ENCODE data around the gene DTX3. TPM values are rescaled to one million over a fixed set of nuclear protein-coding genes. Genes with fewer than 3 reads are reported as not detected.
"Not testable (repeated sequence)": the region's sequence is repeated elsewhere in the genome, so short reads cannot be mapped to it uniquely, and the experiment has no call there.

Gene DTX3
- total RNA-seq, result 10 to 100 TPM; 19.3 to 21.8 TPM

GRCh38 chr12:57604454-57604991, at the start of gene DTX3:
TSS of gene DTX3 (plus strand) at chr12:57604824. CDS start at chr12:57606518, 1,694 bp downstream.
- H3K27me3 Mint-ChIP-seq, result no peaks in the 10 kb centered on the region
- peak within 1 kb of the TSS; percentile 70 for H3K27ac Mint-ChIP-seq
- peaks cover 34% of the 10 kb centered on the region for H3K36me3 Mint-ChIP-seq (ENCODE audit: low read depth)
- H3K4me3 Mint-ChIP-seq, result peak within 1 kb of the TSS; percentile 77
- CTCF ChIA-PET, result interaction anchor here (1.6 to 1.8 kb wide), 2 partner anchors 21 to 23 kb away, joined by 5 to 6 read pairs; no protein-coding TSS in a partner anchor
- peak; percentile 54 for DNase-seq
- POLR2A ChIA-PET, result interaction anchor here (2.2 kb wide), 1 partner anchor 12 kb away, joined by 17 read pairs; the partner anchor contains the start of gene PIP4K2C
- no peaks in the 10 kb centered on the region for H3K9me3 Mint-ChIP-seq
- peaks cover 18% of the 10 kb centered on the region for H3K4me1 Mint-ChIP-seq

GRCh38 chr12:57554897-57555296, 49.7 kb upstream of the DTX3 start:
- H3K4me1 Mint-ChIP-seq, result peaks cover 14% of the 10 kb centered on the region
- H3K36me3 Mint-ChIP-seq (ENCODE audit: low read depth), result no peaks in the 10 kb centered on the region
- no peak for DNase-seq
- H3K27me3 Mint-ChIP-seq, result peaks cover 6% of the 10 kb centered on the region
- ChIA-PET POLR2A (no interaction called here), CTCF (interaction anchor here (0.7 kb wide), 1 partner anchor 278 kb away, joined by 3 read pairs; no protein-coding TSS in a partner anchor)
- no peak overlapping the region for H3K4me3 Mint-ChIP-seq
- no peak overlapping the region for H3K27ac Mint-ChIP-seq
- H3K9me3 Mint-ChIP-seq, result no peaks in the 10 kb centered on the region

GRCh38 chr12:57558864-57559263, 45.8 kb upstream of the DTX3 start:
- CTCF ChIA-PET, result interaction anchor here (1.1 kb wide), 1 partner anchor 25 kb away, joined by 5 read pairs; no protein-coding TSS in a partner anchor

GRCh38 chr12:57560516-57560915, 44.1 kb upstream of the DTX3 start:
- Mint-ChIP-seq H3K36me3 (ENCODE audit: low read depth) (no peaks in the 10 kb centered on the region), H3K9me3 (no peaks in the 10 kb centered on the region), H3K4me1 (peaks cover 2% of the 10 kb centered on the region), H3K4me3 (no peak overlapping the region), H3K27ac (no peak overlapping the region), H3K27me3 (peaks cover 10% of the 10 kb centered on the region)
- ChIA-PET POLR2A (no interaction called here), CTCF (no interaction called here)
- no peak for DNase-seq

More at GRCh38 chr12:57558864-57559263, 45.8 kb upstream of the DTX3 start:
- Mint-ChIP-seq H3K27ac (no peak overlapping the region), H3K4me1 (peaks cover 2% of the 10 kb centered on the region), H3K4me3 (no peak overlapping the region), H3K27me3 (peaks cover 10% of the 10 kb centered on the region), H3K36me3 (ENCODE audit: low read depth) (no peaks in the 10 kb centered on the region), H3K9me3 (no peaks in the 10 kb centered on the region)
- no peak for DNase-seq
- POLR2A ChIA-PET, result interaction anchor here (0.6 to 1.1 kb wide), 2 partner anchors 12 to 22 kb away, joined by 3 read pairs; partner anchors contain the start of gene DCTN2

- POLR2A ChIA-PET; H3K36me3 Mint-ChIP-seq (ENCODE audit: low read depth); H3K4me1 Mint-ChIP-seq; H3K9me3 Mint-ChIP-seq; DNase-seq; H3K4me3 Mint-ChIP-seq; CTCF ChIA-PET; H3K27ac Mint-ChIP-seq: not testable (repeated sequence)
- H3K27me3 Mint-ChIP-seq, result peaks cover 10% of the 10 kb centered on the region
These were observed 43.5 kb upstream of the DTX3 start for GRCh38 chr12:57561117-57561516.

GRCh38 chr12:57563358-57563757, 41.3 kb upstream of the DTX3 start:
- Mint-ChIP-seq H3K4me3 (no peak overlapping the region), H3K9me3 (no peaks in the 10 kb centered on the region), H3K36me3 (ENCODE audit: low read depth) (no peaks in the 10 kb centered on the region), H3K27me3 (peaks cover 10% of the 10 kb centered on the region), H3K27ac (no peak overlapping the region), H3K4me1 (peaks cover 2% of the 10 kb centered on the region)
- ChIA-PET POLR2A (no interaction called here), CTCF (interaction anchor here (2.1 to 2.8 kb wide), 2 partner anchors 12 to 21 kb away, joined by 6 to 12 read pairs; no protein-coding TSS in a partner anchor)
- DNase-seq, result no peak

GRCh38 chr12:57564178-57564740, 40.4 kb upstream of the DTX3 start:
- no peaks in the 10 kb centered on the region for H3K36me3 Mint-ChIP-seq (ENCODE audit: low read depth)

GRCh38 chr12:57568838-57569237, 35.8 kb upstream of the DTX3 start:
- CTCF ChIA-PET, result no interaction called here
- no peak overlapping the region for H3K4me3 Mint-ChIP-seq

More at GRCh38 chr12:57564178-57564740, 40.4 kb upstream of the DTX3 start:
- DNase-seq, result no peak
- Mint-ChIP-seq H3K4me3 (no peak overlapping the region), H3K9me3 (no peaks in the 10 kb centered on the region), H3K27ac (no peak overlapping the region), H3K4me1 (peaks cover 2% of the 10 kb centered on the region), H3K27me3 (peaks cover 10% of the 10 kb centered on the region)
- ChIA-PET CTCF (interaction anchor here (2.1 to 2.8 kb wide), 2 partner anchors 11 to 20 kb away, joined by 6 to 12 read pairs; no protein-coding TSS in a partner anchor), POLR2A (no interaction called here)

GRCh38 chr12:57569858-57570257, 34.8 kb upstream of the DTX3 start:
- Mint-ChIP-seq H3K9me3 (no peaks in the 10 kb centered on the region), H3K4me1 (no peaks in the 10 kb centered on the region)
- CTCF ChIA-PET, result no interaction called here

More at GRCh38 chr12:57568838-57569237, 35.8 kb upstream of the DTX3 start:
- H3K9me3 Mint-ChIP-seq, result no peaks in the 10 kb centered on the region
- POLR2A ChIA-PET, result no interaction called here
- no peak overlapping the region for H3K27ac Mint-ChIP-seq
- no peaks in the 10 kb centered on the region for H3K4me1 Mint-ChIP-seq
- no peaks in the 10 kb centered on the region for H3K27me3 Mint-ChIP-seq
- no peak for DNase-seq
- no peaks in the 10 kb centered on the region for H3K36me3 Mint-ChIP-seq (ENCODE audit: low read depth)

GRCh38 chr12:57570438-57570837, 34.2 kb upstream of the DTX3 start:
- not testable (repeated sequence) for H3K4me3 Mint-ChIP-seq; DNase-seq; H3K27ac Mint-ChIP-seq; H3K36me3 Mint-ChIP-seq (ENCODE audit: low read depth); H3K4me1 Mint-ChIP-seq; H3K9me3 Mint-ChIP-seq; H3K27me3 Mint-ChIP-seq
- ChIA-PET CTCF (interaction anchor here (0.6 to 2.2 kb wide), 3 partner anchors 8 to 115 kb away, joined by 3 to 13 read pairs (median 3); no protein-coding TSS in a partner anchor), POLR2A (interaction anchor here (0.9 kb wide), 1 partner anchor 93 kb away, joined by 3 read pairs; no protein-coding TSS in a partner anchor)

More at GRCh38 chr12:57569858-57570257, 34.8 kb upstream of the DTX3 start:
- Mint-ChIP-seq H3K36me3 (ENCODE audit: low read depth) (no peaks in the 10 kb centered on the region), H3K27ac (no peak overlapping the region), H3K27me3 (no peaks in the 10 kb centered on the region), H3K4me3 (no peak overlapping the region)
- POLR2A ChIA-PET, result no interaction called here
- DNase-seq, result no peak

GRCh38 chr12:57571926-57572762, 32.5 kb upstream of the DTX3 start:
- POLR2A ChIA-PET, result no interaction called here
- H3K36me3 Mint-ChIP-seq (ENCODE audit: low read depth), result peaks cover 3% of the 10 kb centered on the region

GRCh38 chr12:57574795-57575194, 29.8 kb upstream of the DTX3 start:
- Mint-ChIP-seq H3K27ac (no peak overlapping the region), H3K9me3 (no peaks in the 10 kb centered on the region), H3K36me3 (ENCODE audit: low read depth) (peaks cover 3% of the 10 kb centered on the region), H3K4me1 (peaks cover 3% of the 10 kb centered on the region), H3K27me3 (no peaks in the 10 kb centered on the region), H3K4me3 (no peak overlapping the region)
- ChIA-PET POLR2A (interaction anchor here (2.1 kb wide), 1 partner anchor 18 kb away, joined by 7 read pairs; no protein-coding TSS in a partner anchor), CTCF (interaction anchor here (0.7 to 3.2 kb wide), 4 partner anchors 9 to 308 kb away, joined by 3 to 18 read pairs (median 6); partner anchors contain the start of gene B4GALNT1)
- no peak for DNase-seq

More at GRCh38 chr12:57571926-57572762, 32.5 kb upstream of the DTX3 start:
- no peaks in the 10 kb centered on the region for H3K9me3 Mint-ChIP-seq
- H3K4me3 Mint-ChIP-seq, result no peak overlapping the region
- no peaks in the 10 kb centered on the region for H3K4me1 Mint-ChIP-seq
- no peaks in the 10 kb centered on the region for H3K27me3 Mint-ChIP-seq
- no peak overlapping the region for H3K27ac Mint-ChIP-seq
- no peak for DNase-seq
- CTCF ChIA-PET, result interaction anchor here (2.2 kb wide), 1 partner anchor 11 kb away, joined by 13 read pairs; no protein-coding TSS in a partner anchor

All from activated CD4-positive, alpha-beta memory T cell treated with anti-CD3 and anti-CD28 coated beads, Interleukin-2, amount 10 ng/mL, durations not matched to agents 7 days and 5 days (primary cell).